Kidney epithelial cell (primary cell): ENCODE results near the gene SLC1A4. TPM values are rescaled to one million over a fixed set of nuclear protein-coding genes. Genes with fewer than 3 reads are reported as not detected.

Experiments used
- DNase-seq: peaks from one replicate; pipeline ENCODE4 v3.0.0-alpha.2; 2010; ENCODE audit warnings: low read depth
- H3K27me3 ChIP-seq: 2 replicates; pipeline ENCODE4 v1.6.0; 2011; ENCODE audit warnings: low read length; ENCODE audit not compliant: control insufficient read depth, insufficient read depth
- H3K36me3 ChIP-seq: 2 replicates; pipeline ENCODE4 v1.5.1; 2011; ENCODE audit warnings: low read length; ENCODE audit not compliant: control insufficient read depth, insufficient read depth
- H3K4me3 ChIP-seq: 2 replicates; pipeline ENCODE4 v1.5.1; 2011; ENCODE audit warnings: low read depth, mild to moderate bottlenecking, control low read depth, low read length
- total RNA-seq: library from RNA; depleted of rRNA; stranded (reverse); fragments of >200 nt; gene quantifications from 2 replicates; pipeline ENCODE4 v1.2.3, GENCODE V29; 2015
- TF ChIP-seq, protein P1 (sequence below): IDR thresholded peaks from 2 replicates; pipeline ENCODE4 v1.5.1; 2011; ENCODE audit warnings: mild to moderate bottlenecking, moderate library complexity, low read length, control low read depth, inconsistent platforms; ENCODE audit not compliant: insufficient read depth, poor library complexity, severe bottlenecking

SLC1A4 gene
- total RNA-seq, 1 donor from 2014 or later, result 45.0 TPM

DNA sequence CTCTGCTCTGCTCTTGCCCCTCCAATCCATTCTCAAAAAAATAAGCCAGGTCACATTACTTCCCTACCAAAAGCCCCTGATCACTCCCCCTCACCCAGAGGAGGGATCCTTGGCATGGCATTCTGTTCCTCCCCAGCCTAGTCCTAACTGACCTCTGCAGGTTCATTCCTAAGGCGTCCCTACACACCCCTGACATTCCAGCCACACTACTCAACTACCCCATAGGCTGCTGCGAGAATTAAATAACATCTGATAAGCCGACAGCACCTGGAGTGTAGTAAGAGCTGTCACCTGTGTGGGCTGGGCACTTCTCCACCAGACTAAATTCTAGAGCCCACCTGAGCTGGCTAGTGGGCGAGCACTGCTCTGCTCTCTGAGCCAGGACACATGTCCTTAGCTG is 44.7 kb upstream of the SLC1A4 start:
- Histone ChIP-seq H3K27me3 (no peaks in the 10 kb centered on the region), H3K36me3 (no peaks in the 10 kb centered on the region), H3K4me3 (no peak overlapping the region)
- no peak for DNase-seq
- TF ChIP-seq, protein P1, sequence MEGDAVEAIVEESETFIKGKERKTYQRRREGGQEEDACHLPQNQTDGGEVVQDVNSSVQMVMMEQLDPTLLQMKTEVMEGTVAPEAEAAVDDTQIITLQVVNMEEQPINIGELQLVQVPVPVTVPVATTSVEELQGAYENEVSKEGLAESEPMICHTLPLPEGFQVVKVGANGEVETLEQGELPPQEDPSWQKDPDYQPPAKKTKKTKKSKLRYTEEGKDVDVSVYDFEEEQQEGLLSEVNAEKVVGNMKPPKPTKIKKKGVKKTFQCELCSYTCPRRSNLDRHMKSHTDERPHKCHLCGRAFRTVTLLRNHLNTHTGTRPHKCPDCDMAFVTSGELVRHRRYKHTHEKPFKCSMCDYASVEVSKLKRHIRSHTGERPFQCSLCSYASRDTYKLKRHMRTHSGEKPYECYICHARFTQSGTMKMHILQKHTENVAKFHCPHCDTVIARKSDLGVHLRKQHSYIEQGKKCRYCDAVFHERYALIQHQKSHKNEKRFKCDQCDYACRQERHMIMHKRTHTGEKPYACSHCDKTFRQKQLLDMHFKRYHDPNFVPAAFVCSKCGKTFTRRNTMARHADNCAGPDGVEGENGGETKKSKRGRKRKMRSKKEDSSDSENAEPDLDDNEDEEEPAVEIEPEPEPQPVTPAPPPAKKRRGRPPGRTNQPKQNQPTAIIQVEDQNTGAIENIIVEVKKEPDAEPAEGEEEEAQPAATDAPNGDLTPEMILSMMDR, result no peak

DNA sequence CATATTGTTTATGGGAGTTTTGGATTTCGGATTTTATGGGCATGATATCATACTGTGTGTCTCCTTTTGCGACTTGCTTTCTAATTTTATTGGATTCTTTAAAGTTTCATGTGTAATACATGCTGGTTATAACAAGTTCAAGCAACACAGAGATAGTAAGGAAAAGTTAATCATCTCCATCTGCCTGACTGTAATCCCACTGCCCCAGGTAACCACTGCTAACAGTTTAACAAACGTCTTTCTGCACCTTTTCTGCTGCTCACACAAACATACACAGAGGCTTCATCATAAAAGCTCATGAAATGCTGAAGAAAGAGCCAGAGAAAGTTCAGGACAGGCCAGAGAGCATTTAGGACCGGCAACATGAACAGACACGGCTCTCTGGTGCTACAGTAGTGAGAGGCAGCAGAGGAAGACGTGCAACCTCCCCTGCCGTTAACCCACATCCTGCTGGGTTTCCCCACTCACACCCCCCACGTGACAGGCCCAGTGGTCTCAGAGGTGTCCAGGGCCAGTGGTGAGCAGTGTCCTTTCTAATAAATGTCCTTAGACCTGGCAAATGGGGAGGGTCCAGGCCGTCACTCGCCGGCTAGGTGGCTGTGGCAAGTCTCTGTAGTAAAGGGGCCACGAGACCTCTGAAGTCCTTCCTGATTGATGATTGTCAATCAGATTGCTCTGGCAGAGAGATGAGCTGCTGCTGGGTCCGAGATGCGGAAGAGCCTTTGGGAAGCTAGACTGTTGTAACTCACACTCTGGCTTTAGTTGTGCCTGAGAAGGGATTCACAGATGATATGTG is 43.0 kb upstream of the SLC1A4 start:
- TF ChIP-seq, protein P1, result no peak
- DNase-seq, result no peak
- Histone ChIP-seq H3K27me3 (no peaks in the 10 kb centered on the region), H3K36me3 (no peaks in the 10 kb centered on the region), H3K4me3 (no peak overlapping the region)

DNA sequence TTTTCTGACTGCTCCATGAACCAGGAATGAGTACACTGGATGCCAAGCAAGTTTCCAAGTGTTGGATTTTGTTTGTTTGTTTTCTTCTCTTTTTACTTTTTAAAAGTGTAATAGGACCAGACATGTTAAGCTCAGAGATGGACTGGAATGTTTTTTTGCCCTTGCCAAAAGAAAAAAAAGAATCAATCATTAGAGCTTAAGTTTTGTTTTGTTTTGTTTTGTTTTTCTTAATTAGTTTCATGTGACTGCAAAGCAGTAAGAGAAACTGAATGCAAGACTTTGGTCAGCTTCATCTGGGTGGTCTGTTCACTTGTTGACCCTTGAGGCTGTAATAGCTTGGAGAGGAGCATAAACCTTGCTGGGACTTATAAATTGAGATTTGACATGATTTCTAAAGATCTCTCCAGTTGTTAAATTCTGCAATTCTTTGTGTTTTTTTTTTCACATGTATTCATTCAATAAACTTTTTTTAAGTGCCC is 42.4 kb upstream of the SLC1A4 start:
- no peaks in the 10 kb centered on the region for H3K36me3 ChIP-seq
- H3K27me3 ChIP-seq, result no peaks in the 10 kb centered on the region
- TF ChIP-seq, protein P1, result no peak
- H3K4me3 ChIP-seq, result no peak overlapping the region
- DNase-seq, result no peak

DNA sequence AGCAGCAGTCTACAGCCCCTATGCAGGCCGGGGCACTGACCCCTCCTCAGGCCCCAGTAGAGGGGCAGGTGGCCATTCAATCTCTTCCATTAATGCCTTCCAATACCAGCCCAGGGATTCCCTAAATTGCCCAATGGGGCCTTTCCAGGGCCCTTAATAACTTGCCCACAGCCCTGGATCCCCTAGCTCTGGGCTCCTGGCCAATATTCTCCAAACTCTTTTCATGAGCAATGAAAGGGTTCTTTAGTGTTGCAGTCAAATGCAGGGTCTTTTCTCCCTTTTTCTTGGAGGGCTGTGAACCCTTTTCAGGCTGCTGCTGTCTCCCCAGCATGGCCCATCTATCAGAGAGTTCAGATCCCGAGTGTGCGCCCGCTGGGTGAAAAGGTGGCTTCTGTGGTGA is 41.3 kb upstream of the SLC1A4 start:
- TF ChIP-seq, protein P1, result no peak
- H3K36me3 ChIP-seq, result no peaks in the 10 kb centered on the region
- no peak overlapping the region for H3K4me3 ChIP-seq
- no peak for DNase-seq
- no peaks in the 10 kb centered on the region for H3K27me3 ChIP-seq

DNA sequence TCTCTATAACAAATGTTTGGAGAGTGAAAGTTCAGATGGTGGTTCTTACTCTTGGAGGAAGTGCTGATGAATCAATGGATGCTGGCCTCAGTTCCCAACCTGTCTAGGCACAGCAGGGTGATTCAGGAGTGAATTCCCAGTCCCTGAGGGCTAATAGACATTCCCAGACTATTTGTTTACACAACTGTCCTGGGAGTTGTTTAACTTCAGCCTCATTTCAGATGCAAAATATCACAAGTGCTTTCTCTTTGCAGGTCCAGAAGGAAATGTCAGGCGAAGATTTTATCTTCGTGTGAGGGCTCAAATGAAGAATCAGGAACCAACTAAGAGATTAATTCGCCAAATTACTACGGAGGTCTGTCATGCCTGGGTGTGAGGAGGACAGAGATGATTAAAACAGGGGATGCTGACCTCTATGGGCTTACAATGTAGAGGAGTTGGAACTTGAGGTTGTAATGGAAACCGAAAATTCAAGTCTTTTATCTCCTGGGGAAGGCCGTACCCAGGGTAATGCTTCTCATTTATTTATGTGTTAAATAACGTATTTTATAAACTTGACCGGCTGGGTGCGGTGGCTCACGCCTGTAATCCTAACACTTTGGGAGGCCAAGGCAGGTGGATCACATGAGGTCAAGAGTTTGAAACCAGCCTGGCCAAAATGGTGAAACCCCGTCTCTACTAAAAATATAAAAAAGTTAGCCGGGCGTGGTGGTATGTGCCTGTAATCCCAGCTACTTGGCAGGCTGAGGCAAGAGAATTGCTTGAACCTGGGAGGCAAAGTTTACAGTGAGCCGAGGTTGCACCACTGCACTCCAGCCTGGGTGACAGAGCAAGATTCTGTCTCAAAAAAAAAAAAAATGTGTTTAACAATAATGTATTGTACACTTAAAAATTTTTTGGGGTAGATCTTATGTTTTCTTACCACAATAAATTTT is 38.7 kb upstream of the SLC1A4 start:
- Histone ChIP-seq H3K27me3 (no peaks in the 10 kb centered on the region), H3K36me3 (no peaks in the 10 kb centered on the region), H3K4me3 (no peak overlapping the region)
- no peak for DNase-seq
- TF ChIP-seq, protein P1, result no peak
